Measurements from ENCODE around the gene DCAF16. TPM values are rescaled to one million over a fixed set of nuclear protein-coding genes. Genes with fewer than 3 reads are reported as not detected.

DCAF16 gene
- polyA plus RNA-seq, 2 of the 4 experiments (the other 2 are of a cell fraction), result 6.3 to 13.3 TPM

DNA sequence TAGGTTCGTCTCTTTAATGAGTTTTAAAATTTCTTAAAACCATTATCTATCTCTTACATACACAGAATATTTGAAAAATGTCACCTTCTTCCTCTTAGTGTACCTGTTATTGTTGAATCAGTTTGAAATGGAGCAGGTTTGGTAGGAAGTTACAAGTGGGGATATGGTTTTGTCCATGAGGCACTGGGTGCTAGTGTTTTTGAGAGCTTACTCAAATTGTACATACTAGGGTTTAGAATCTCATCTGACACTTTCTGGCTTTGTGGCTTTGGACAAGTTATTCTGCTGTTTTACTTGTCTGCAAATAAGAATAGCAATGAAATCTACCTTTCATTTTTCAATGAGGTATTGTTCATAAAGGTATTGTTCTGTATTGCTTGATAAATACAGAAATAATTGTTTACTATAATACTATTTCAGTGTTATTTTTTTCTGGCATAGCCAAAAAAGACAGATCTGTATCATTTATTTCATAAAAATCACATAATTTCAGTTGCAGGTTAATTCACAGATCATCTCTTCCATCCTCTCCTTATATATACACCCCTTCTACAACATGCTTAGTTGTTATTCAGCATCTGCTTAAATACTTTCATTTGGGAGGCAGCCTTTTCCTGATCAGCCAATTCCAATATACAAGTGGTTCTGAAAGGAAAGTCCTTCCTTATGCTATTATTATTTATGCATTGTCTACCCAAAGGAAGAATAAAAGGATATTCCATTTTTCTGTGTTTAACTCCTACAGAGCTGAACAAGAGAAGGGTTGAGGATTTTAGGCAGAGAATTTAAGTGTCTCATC is 13.5 kb upstream of the DCAF16 start (continued):
- no peak for TF ChIP-seq ZFP36 (IDR thresholded peaks at IDR 0.05; ENCODE audit: borderline replicate concordance, partially characterized antibody)
- TF ChIP-seq, protein P1, sequence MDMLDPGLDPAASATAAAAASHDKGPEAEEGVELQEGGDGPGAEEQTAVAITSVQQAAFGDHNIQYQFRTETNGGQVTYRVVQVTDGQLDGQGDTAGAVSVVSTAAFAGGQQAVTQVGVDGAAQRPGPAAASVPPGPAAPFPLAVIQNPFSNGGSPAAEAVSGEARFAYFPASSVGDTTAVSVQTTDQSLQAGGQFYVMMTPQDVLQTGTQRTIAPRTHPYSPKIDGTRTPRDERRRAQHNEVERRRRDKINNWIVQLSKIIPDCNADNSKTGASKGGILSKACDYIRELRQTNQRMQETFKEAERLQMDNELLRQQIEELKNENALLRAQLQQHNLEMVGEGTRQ (IDR thresholded peaks at IDR 0.05), result no peak
- TF ChIP-seq ZNF302 (CRISPR knock-in tag; IDR thresholded peaks at IDR 0.05), result no peak

- Histone ChIP-seq H3K4me2 (no peak overlapping the region), H3K4me1 (peaks cover 17% of the 10 kb centered on the region; the same call in 2 of the 3 replicates), H3K27ac (no peak overlapping the region), H3K9me3 (no peaks in the 10 kb centered on the region), H3K4me3 (no peak overlapping the region)
- ATAC-seq (peak; percentile 74 to 79), FAIRE-seq (no peak), DNase-seq (ENCODE audit: low read depth in 1 of 2, low spot score in 1 of 2) (peak in 1 of 2 experiments; percentile 42)
- ChIA-PET POLR2A (no interaction called here), CTCF (interaction anchor here (0.6 to 1.9 kb wide), 21 partner anchors 9 to 778 kb away, joined by 3 to 6 read pairs (median 3); no protein-coding TSS in a partner anchor)
- TF ChIP-seq FOXS1 (CRISPR knock-in tag; IDR thresholded peaks at IDR 0.05) (no peak), SMC3 (IDR thresholded peaks at IDR 0.05) (peak; percentile 15; the same call in 1 of the 3 replicates), RAD21 (conservative IDR thresholded peaks at IDR 0.05 in 1 of 2, IDR thresholded peaks at IDR 0.05 in 1 of 2) (peak; percentile 35 to 50; a peak in 3 of 5 replicates)
- TF ChIP-seq, protein P2, sequence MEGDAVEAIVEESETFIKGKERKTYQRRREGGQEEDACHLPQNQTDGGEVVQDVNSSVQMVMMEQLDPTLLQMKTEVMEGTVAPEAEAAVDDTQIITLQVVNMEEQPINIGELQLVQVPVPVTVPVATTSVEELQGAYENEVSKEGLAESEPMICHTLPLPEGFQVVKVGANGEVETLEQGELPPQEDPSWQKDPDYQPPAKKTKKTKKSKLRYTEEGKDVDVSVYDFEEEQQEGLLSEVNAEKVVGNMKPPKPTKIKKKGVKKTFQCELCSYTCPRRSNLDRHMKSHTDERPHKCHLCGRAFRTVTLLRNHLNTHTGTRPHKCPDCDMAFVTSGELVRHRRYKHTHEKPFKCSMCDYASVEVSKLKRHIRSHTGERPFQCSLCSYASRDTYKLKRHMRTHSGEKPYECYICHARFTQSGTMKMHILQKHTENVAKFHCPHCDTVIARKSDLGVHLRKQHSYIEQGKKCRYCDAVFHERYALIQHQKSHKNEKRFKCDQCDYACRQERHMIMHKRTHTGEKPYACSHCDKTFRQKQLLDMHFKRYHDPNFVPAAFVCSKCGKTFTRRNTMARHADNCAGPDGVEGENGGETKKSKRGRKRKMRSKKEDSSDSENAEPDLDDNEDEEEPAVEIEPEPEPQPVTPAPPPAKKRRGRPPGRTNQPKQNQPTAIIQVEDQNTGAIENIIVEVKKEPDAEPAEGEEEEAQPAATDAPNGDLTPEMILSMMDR (IDR thresholded peaks at IDR 0.05), result peak; percentile 47; the same call in 2 of the 3 replicates
- WGBS (ENCODE audit: missing lambda C conversion rate), result 66% methylated on average over 5 of the region's 5 CpGs
These were observed 6.5 kb upstream of the DCAF16 start for GRCh38 chr4:17817027-17817426.

- Histone ChIP-seq H3K27ac (no peak overlapping the region), H3K4me2 (no peak overlapping the region), H3K4me3 (no peak overlapping the region), H3K4me1 (peaks cover 17% of the 10 kb centered on the region; the same call in 2 of the 3 replicates), H3K9me3 (no peaks in the 10 kb centered on the region)
- ATAC-seq (no peak), DNase-seq (ENCODE audit: low read depth in 1 of 2, low spot score in 1 of 2) (no peak), FAIRE-seq (no peak)
- ChIA-PET CTCF (interaction anchor here (0.9 to 1.9 kb wide), 12 partner anchors 8 to 777 kb away, joined by 3 to 6 read pairs (median 4); no protein-coding TSS in a partner anchor), POLR2A (no interaction called here)
- TF ChIP-seq JUN (IDR thresholded peaks at IDR 0.05), result no peak
- TF ChIP-seq CHD2 (IDR thresholded peaks at IDR 0.05; ENCODE audit: low read length, partially characterized antibody), result no peak
- no peak for TF ChIP-seq SREBF2 (IDR thresholded peaks at IDR 0.05)
- no peak for TF ChIP-seq HEYL (CRISPR knock-in tag; IDR thresholded peaks at IDR 0.05)
- TF ChIP-seq HOXB13 (CRISPR knock-in tag; IDR thresholded peaks at IDR 0.05; ENCODE audit: low read depth), result no peak
- TF ChIP-seq, protein P3, sequence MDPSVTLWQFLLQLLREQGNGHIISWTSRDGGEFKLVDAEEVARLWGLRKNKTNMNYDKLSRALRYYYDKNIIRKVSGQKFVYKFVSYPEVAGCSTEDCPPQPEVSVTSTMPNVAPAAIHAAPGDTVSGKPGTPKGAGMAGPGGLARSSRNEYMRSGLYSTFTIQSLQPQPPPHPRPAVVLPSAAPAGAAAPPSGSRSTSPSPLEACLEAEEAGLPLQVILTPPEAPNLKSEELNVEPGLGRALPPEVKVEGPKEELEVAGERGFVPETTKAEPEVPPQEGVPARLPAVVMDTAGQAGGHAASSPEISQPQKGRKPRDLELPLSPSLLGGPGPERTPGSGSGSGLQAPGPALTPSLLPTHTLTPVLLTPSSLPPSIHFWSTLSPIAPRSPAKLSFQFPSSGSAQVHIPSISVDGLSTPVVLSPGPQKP (IDR thresholded peaks at IDR 0.05; ENCODE audit: low read depth, low read length), result no peak
- no peak for TF ChIP-seq RFX5 (IDR thresholded peaks at IDR 0.05)
- TF ChIP-seq FOSL2 (IDR thresholded peaks at IDR 0.05), result no peak
- no peak for TF ChIP-seq FOSL2 (CRISPR knock-in tag; IDR thresholded peaks at IDR 0.05)
- no peak for TF ChIP-seq RCOR1 (IDR thresholded peaks at IDR 0.05; ENCODE audit: low read depth, low read length)
- no peak for TF ChIP-seq CBX8 (IDR thresholded peaks at IDR 0.05)
- TF ChIP-seq, protein P4, sequence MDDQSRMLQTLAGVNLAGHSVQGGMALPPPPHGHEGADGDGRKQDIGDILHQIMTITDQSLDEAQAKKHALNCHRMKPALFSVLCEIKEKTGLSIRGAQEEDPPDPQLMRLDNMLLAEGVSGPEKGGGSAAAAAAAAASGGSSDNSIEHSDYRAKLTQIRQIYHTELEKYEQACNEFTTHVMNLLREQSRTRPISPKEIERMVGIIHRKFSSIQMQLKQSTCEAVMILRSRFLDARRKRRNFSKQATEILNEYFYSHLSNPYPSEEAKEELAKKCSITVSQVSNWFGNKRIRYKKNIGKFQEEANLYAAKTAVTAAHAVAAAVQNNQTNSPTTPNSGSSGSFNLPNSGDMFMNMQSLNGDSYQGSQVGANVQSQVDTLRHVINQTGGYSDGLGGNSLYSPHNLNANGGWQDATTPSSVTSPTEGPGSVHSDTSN (IDR thresholded peaks at IDR 0.05), result no peak
- no peak for TF ChIP-seq ESRRA (IDR thresholded peaks at IDR 0.05; ENCODE audit: borderline replicate concordance, low read length)
- WGBS (ENCODE audit: missing lambda C conversion rate), result 95% methylated on average over 12 of the region's 12 CpGs
These were observed 5.6 kb upstream of the DCAF16 start for GRCh38 chr4:17816142-17816541.

Data from A549 (cell line).